Osteocyte (in vitro differentiated cells): ENCODE data around the gene SH2D6. TPM values are rescaled to one million over a fixed set of nuclear protein-coding genes. Genes with fewer than 3 reads are reported as not detected.

ENCODE experiments used
- DNase-seq: peaks from one replicate; pipeline ENCODE4 v3.0.0; 2021; ENCODE audit warnings: mixed read lengths; ENCODE audit not compliant: unreplicated experiment; ENCODE audit errors: extremely low spot score
- H3K27ac Mint-ChIP-seq: one replicate; pipeline ENCODE4 v1.8.0; 2021; ENCODE audit warnings: mild to moderate bottlenecking, mixed read lengths; ENCODE audit not compliant: unreplicated experiment
- H3K27me3 Mint-ChIP-seq: one replicate; pipeline ENCODE4 v1.8.0; 2021; ENCODE audit warnings: mixed read lengths; ENCODE audit not compliant: unreplicated experiment
- H3K36me3 Mint-ChIP-seq: one replicate; pipeline ENCODE4 v1.8.0; 2021; ENCODE audit warnings: mixed read lengths; ENCODE audit not compliant: unreplicated experiment
- H3K4me1 Mint-ChIP-seq: one replicate; pipeline ENCODE4 v1.8.0; 2021; ENCODE audit warnings: mixed read lengths; ENCODE audit not compliant: unreplicated experiment
- H3K4me3 Mint-ChIP-seq: one replicate; pipeline ENCODE4 v1.8.0; 2021; ENCODE audit warnings: mild to moderate bottlenecking, moderate library complexity, mixed read lengths; ENCODE audit not compliant: unreplicated experiment
- H3K9me3 Mint-ChIP-seq: one replicate; pipeline ENCODE4 v1.8.0; 2021; ENCODE audit warnings: mixed read lengths; ENCODE audit not compliant: unreplicated experiment
- total RNA-seq: library from RNA; stranded (reverse); gene quantifications from 2 replicates; pipeline ENCODE4 v1.2.1, GENCODE V29; 2021
- TF ChIP-seq, protein P1 (sequence below): fragments of 200-600 bp; sonication (generic); IDR thresholded peaks from 2 replicates; pipeline ENCODE4 v1.5.0; 2021; ENCODE audit warnings: antibody characterized with exemption, mild to moderate bottlenecking, moderate library complexity

The SH2D6 gene
- total RNA-seq, 1 donor from 2014 or later = 0.51 TPM

DNA sequence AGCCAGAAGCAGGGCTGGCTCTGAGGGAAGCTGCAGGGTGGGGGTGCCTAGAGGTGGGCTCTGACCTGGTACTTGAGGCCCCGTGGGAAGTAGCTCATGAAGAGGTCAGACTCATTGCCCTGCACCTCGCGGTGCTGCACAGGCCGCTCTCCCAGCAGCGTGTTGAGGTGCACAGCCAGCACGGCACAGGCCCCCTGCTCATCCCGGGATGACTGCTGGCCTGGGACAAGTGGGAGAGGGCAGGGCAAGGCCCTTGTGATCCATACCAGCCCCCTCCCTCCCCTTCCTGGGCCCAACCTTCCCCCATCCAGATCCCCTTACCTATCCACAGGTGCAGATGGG is 17.1 kb upstream of the SH2D6 start:
- DNase-seq = no peak
- Mint-ChIP-seq H3K4me1 (peaks cover 18% of the 10 kb centered on the region), H3K9me3 (no peaks in the 10 kb centered on the region), H3K27ac (no peak overlapping the region), H3K4me3 (no peak overlapping the region), H3K36me3 (peaks cover 4% of the 10 kb centered on the region), H3K27me3 (no peaks in the 10 kb centered on the region)
- TF ChIP-seq, protein P1, sequence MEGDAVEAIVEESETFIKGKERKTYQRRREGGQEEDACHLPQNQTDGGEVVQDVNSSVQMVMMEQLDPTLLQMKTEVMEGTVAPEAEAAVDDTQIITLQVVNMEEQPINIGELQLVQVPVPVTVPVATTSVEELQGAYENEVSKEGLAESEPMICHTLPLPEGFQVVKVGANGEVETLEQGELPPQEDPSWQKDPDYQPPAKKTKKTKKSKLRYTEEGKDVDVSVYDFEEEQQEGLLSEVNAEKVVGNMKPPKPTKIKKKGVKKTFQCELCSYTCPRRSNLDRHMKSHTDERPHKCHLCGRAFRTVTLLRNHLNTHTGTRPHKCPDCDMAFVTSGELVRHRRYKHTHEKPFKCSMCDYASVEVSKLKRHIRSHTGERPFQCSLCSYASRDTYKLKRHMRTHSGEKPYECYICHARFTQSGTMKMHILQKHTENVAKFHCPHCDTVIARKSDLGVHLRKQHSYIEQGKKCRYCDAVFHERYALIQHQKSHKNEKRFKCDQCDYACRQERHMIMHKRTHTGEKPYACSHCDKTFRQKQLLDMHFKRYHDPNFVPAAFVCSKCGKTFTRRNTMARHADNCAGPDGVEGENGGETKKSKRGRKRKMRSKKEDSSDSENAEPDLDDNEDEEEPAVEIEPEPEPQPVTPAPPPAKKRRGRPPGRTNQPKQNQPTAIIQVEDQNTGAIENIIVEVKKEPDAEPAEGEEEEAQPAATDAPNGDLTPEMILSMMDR = no peak

DNA sequence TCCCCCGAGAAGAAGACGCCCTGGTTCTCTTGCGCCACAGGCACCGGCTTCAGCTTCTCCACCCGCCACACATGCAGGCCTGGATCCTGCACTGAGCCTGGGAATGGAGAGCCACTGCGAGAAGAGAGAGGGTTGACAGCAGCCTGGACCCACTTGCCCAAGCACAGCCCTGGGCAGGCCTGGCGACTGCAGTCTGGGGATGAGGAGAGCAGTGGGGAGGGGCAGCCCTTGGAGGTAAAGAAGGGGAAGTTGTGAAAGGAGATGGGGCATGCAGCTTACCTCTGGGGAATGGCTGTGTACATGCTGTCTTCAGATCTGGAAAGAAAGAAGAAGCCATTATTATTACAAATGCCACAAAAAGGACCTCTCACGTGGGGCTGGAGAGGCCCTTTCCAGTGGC is 16.7 kb upstream of the SH2D6 start:
- no peak for DNase-seq
- Mint-ChIP-seq H3K9me3 (no peaks in the 10 kb centered on the region), H3K4me1 (peaks cover 14% of the 10 kb centered on the region), H3K27ac (no peak overlapping the region), H3K27me3 (no peaks in the 10 kb centered on the region), H3K36me3 (peaks cover 4% of the 10 kb centered on the region), H3K4me3 (no peak overlapping the region)
- TF ChIP-seq, protein P1 = no peak

- H3K27ac Mint-ChIP-seq = peak overlapping the region; percentile 94
- TF ChIP-seq, protein P1 = no peak
- H3K36me3 Mint-ChIP-seq = peaks cover 4% of the 10 kb centered on the region
- peaks cover 31% of the 10 kb centered on the region for H3K4me1 Mint-ChIP-seq
- no peaks in the 10 kb centered on the region for H3K27me3 Mint-ChIP-seq
- H3K9me3 Mint-ChIP-seq = no peaks in the 10 kb centered on the region
- DNase-seq = no peak
- H3K4me3 Mint-ChIP-seq = peak overlapping the region; percentile 64
Observed at GRCh38 chr2:85405201-85406059, 13.1 kb upstream of the SH2D6 start.

GRCh38 chr2:85409845-85410583 is 8.5 kb upstream of the SH2D6 start, which contains the start of gene CAPG:
TSS of gene CAPG (minus strand) at chr2:85410366. CDS start at chr2:85402145, 8,221 bp downstream.
- no peak within 1 kb of the TSS for H3K27ac Mint-ChIP-seq
- H3K4me1 Mint-ChIP-seq = peaks cover 47% of the 10 kb centered on the region

More at GRCh38 chr2:85409845-85410583, 8.5 kb upstream of the SH2D6 start, which contains the start of gene CAPG:
- Mint-ChIP-seq H3K36me3 (no peaks in the 10 kb centered on the region), H3K27me3 (no peaks in the 10 kb centered on the region), H3K4me3 (no peak within 1 kb of the TSS), H3K9me3 (no peaks in the 10 kb centered on the region)
- no peak for DNase-seq
- TF ChIP-seq, protein P1 = no peak
